K562 (cell line): ENCODE results near the gene MATN1. TPM values are rescaled to one million over a fixed set of nuclear protein-coding genes. Genes with fewer than 3 reads are reported as not detected.

Experiments
- ATAC-seq: fragments of 200-7000 bp; cut with Tn5 transposase; 3 replicates; pipeline ENCODE4 v1.9.1; 2020; ENCODE audit warnings: moderate library complexity
- BruUV-seq: library from RNA; stranded (reverse); fragments of 400-500 nt; replicated peaks from 2 replicates; lab custom pipeline; 2021; lab: Mats Ljungman, UMichigan
- CTCF ChIA-PET: fragments of 300-600 bp; formaldehyde crosslinking; extraction: SDS; loops from one replicate; lab custom pipeline; 2021; ENCODE audit warnings: low intra/inter-chr PET ratio; lab: Yijun Ruan, JAX
- POLR2A ChIA-PET: fragments of 300-600, 350-650 bp; sonication (Branson Sonifier 250); formaldehyde crosslinking; extraction: SDS; loops from one replicate; lab custom pipeline; 2021; ENCODE audit warnings: antibody characterized with exemption, inconsistent platforms; lab: Yijun Ruan, JAX
- DNase-seq, 4 experiments: peaks; one replicate each; pipeline versions ENCODE4 v3.0.0 to v3.0.0-alpha.2; 2011 to 2018; ENCODE audit warnings: low spot score in 3 of 4, mixed read lengths in 3 of 4; ENCODE audit errors: extremely low read depth in 1 of 4
- FAIRE-seq: peaks from 2 replicates; lab custom pipeline; 2011; peaks lifted over from hg19 to GRCh38; lab: Jason Lieb, UNC
- H2AFZ ChIP-seq: 2 replicates; pipeline ENCODE4 v1.6.0; 2011; ENCODE audit warnings: low read depth, low read length, control low read depth, inconsistent platforms
- H3K27ac ChIP-seq: fragments of 200-600 bp; 3 replicates; pipeline ENCODE4 v1.8.0; 2011; ENCODE audit warnings: low read depth, mild to moderate bottlenecking, control low read depth, inconsistent platforms, low read length, moderate library complexity, mixed read lengths; ENCODE audit errors: extremely low read depth
- H3K27me3 ChIP-seq, 2 experiments: fragments of 300-600 bp in 1 of 2; 2 replicates in 1 of 2; 3 replicates in 1 of 2; pipeline versions ENCODE4 v1.6.0 to v1.8.0; 2011; ENCODE audit warnings: inconsistent platforms in 2 of 2, low read length in 2 of 2, mild to moderate bottlenecking in 1 of 2, mixed read lengths in 1 of 2, moderate library complexity in 1 of 2; ENCODE audit not compliant: control insufficient read depth in 2 of 2, insufficient read depth in 2 of 2
- H3K36me3 ChIP-seq: fragments of 300-600 bp; 3 replicates; pipeline ENCODE4 v1.8.0; 2011; ENCODE audit warnings: mild to moderate bottlenecking, low read length, inconsistent platforms; ENCODE audit not compliant: control insufficient read depth, insufficient read depth
- H3K4me1 ChIP-seq, 2 experiments: fragments of 200-600 bp in 1 of 2; replicated peaks in 1 of 2; 2 replicates in 1 of 2; 3 replicates in 1 of 2; pipeline versions ENCODE4 v1.5.1 to v1.8.0; 2011; ENCODE audit warnings: inconsistent platforms in 2 of 2, low read length in 2 of 2, mild to moderate bottlenecking in 1 of 2, mixed read lengths in 1 of 2, moderate library complexity in 1 of 2; ENCODE audit not compliant: control insufficient read depth in 2 of 2, insufficient read depth in 2 of 2
- H3K4me2 ChIP-seq: 2 replicates; pipeline ENCODE4 v1.6.1; 2011; ENCODE audit warnings: low read length, control low read depth, inconsistent platforms, mixed read lengths; ENCODE audit not compliant: insufficient read depth
- H3K4me3 ChIP-seq: fragments of 200-600 bp; sonication (generic), shearing (Covaris generic); 2 replicates; pipeline ENCODE4 v1.5.1; 2016; ENCODE audit warnings: control low read depth, inconsistent platforms
- H3K79me2 ChIP-seq: fragments of 200-600 bp; 3 replicates; pipeline ENCODE4 v1.8.0; 2011; ENCODE audit warnings: low read length, inconsistent platforms; ENCODE audit not compliant: control insufficient read depth, insufficient read depth
- H3K9ac ChIP-seq, 2 experiments: 2 replicates each; pipeline versions ENCODE4 v1.6.0 to v1.6.1; 2011; ENCODE audit warnings: low read depth in 2 of 2, low read length in 2 of 2, control low read depth in 1 of 2, inconsistent platforms in 1 of 2, mild to moderate bottlenecking in 1 of 2, mixed read lengths in 1 of 2; ENCODE audit not compliant: insufficient read depth in 1 of 2
- H3K9me1 ChIP-seq: one replicate; pipeline ENCODE4 v1.6.0; 2011; ENCODE audit warnings: inconsistent platforms, mild to moderate bottlenecking, low read length, moderate library complexity; ENCODE audit not compliant: control insufficient read depth, insufficient read depth
- H3K9me3 ChIP-seq: replicated peaks from 2 replicates; pipeline ENCODE4 v1.5.1; 2011; ENCODE audit warnings: low read depth, low read length, inconsistent platforms; ENCODE audit not compliant: control insufficient read depth, insufficient read depth
- H4K20me1 ChIP-seq: replicated peaks from 2 replicates; pipeline ENCODE4 v1.6.1; 2011; ENCODE audit warnings: low read length, inconsistent platforms, mixed read lengths; ENCODE audit not compliant: control insufficient read depth, insufficient read depth
- ATF1 ChIP-seq, 2 experiments: fragments of 450-650 bp in 1 of 2; IDR thresholded peaks; 2 replicates each; pipeline ENCODE4 v1.6.1; 2016; ENCODE audit warnings: missing compliant biosample characterization in 1 of 2, missing genetic modification characterization in 1 of 2
- ELF4 ChIP-seq: fragments of 450-650 bp; formaldehyde crosslinking; IDR thresholded peaks from 2 replicates; pipeline ENCODE4 v1.4.0; 2022; ENCODE audit warnings: missing genetic modification characterization
- FOXK1 ChIP-seq: sonication (generic); formaldehyde crosslinking; IDR thresholded peaks from 2 replicates; pipeline ENCODE4 v1.8.0; 2022; ENCODE audit warnings: missing genetic modification reagents, mild to moderate bottlenecking, borderline replicate concordance
- HDAC2 ChIP-seq: fragments of 450-650 bp; IDR thresholded peaks from 2 replicates; pipeline ENCODE4 v1.6.1; 2016; ENCODE audit warnings: mild to moderate bottlenecking
- HNRNPLL ChIP-seq: fragments of 200-400 bp; formaldehyde crosslinking; IDR thresholded peaks from 2 replicates; pipeline ENCODE4 v1.6.1; 2017; ENCODE audit warnings: low read length, low read depth, mild to moderate bottlenecking; ENCODE audit not compliant: poor library complexity, severe bottlenecking
- RAD51 ChIP-seq: fragments of 450-650 bp; IDR thresholded peaks from 2 replicates; pipeline ENCODE4 v1.7.1; 2016; ENCODE audit warnings: low read depth, mild to moderate bottlenecking, borderline replicate concordance
- SNRNP70 ChIP-seq: fragments of 200-400 bp; formaldehyde crosslinking; optimal IDR thresholded peaks from 2 replicates; pipeline ENCODE3; 2017; ENCODE audit warnings: low read depth, low read length
- SREBF1 ChIP-seq: fragments of 150-350 bp; IDR thresholded peaks from 2 replicates; pipeline ENCODE4 v1.6.1; 2014; ENCODE audit warnings: antibody characterized with exemption, low read depth, low read length, borderline replicate concordance
- TBL1XR1 ChIP-seq, 2 experiments: IDR thresholded peaks; 2 replicates each; pipeline ENCODE4 v1.6.1; 2012; ENCODE audit warnings: improper control_type of control experiment in 2 of 2, low read length in 2 of 2, mild to moderate bottlenecking in 1 of 2
- ZC3H8 ChIP-seq: fragments of 450-650 bp; IDR thresholded peaks from 2 replicates; pipeline ENCODE4 v1.6.1; 2017
- ZNF23 ChIP-seq: fragments of 250-450 bp; sonication (Bioruptor Pico); IDR thresholded peaks from 2 replicates; pipeline ENCODE4 v1.4.0; 2020; ENCODE audit warnings: mild to moderate bottlenecking
- ZNF232 ChIP-seq: sonication (generic); formaldehyde crosslinking; IDR thresholded peaks from 2 replicates; pipeline ENCODE4 v1.8.0; 2022; ENCODE audit warnings: mild to moderate bottlenecking, missing genetic modification reagents
- WGBS: fragments of 100-300 bp; shearing (Covaris generic); methylation state at CpG from one replicate; pipeline ENCODE4 v1.1.6; 2016; ENCODE audit warnings: low coverage, mixed read lengths; ENCODE audit not compliant: insufficient coverage; ENCODE audit errors: missing lambda C conversion rate; 5-methylcytosine and 5-hydroxymethylcytosine counted together
- in situ Hi-C: fragments of 300-500 bp; cut with MboI; formaldehyde crosslinking; loops from 4 replicates; pipeline ENCODE4 v1.15.0; 2018; ENCODE audit warnings: inconsistent platforms, mixed read lengths
- intact Hi-C: fragments of 100-400 bp; cut with micrococcal nuclease; formaldehyde crosslinking; loops from 2 replicates; pipeline ENCODE4 v1.14.2; 2022
- polyA plus RNA-seq, 8 experiments: library from polyadenylated mRNA; depleted of rRNA in 4 of 8; stranded (reverse) in 5 of 8; unstranded in 3 of 8; fragments of >200 nt; fragmentation: Nextera tagmentation in 2 of 8; fragmentation: Illumina TruSeq in 1 of 8; extraction: Ambion mirVana in 2 of 8; extraction: Trizol in 1 of 8; gene quantifications; 2 replicates each; pipeline versions ENCODE4 v1.2.1 to v1.2.3, GENCODE V29; 2011 to 2014; ENCODE audit warnings: inconsistent platforms in 1 of 8, missing spikeins in 1 of 8
- total RNA-seq, 7 experiments: library from RNA; depleted of rRNA in 6 of 7; stranded (reverse); fragments of >200 nt in 6 of 7; fragmentation: Illumina TruSeq in 2 of 7; extraction: Trizol in 2 of 7; gene quantifications; 2 replicates each; pipeline versions ENCODE4 v1.2.1 to v1.2.3, GENCODE V29; 2011 to 2021; ENCODE audit warnings: low replicate concordance in 1 of 7
- TF ChIP-seq, protein P1 (sequence below): fragments of 450-650 bp; formaldehyde crosslinking; IDR thresholded peaks from 2 replicates; pipeline ENCODE4 v1.4.0; 2022; ENCODE audit warnings: missing genetic modification characterization
- TF ChIP-seq, protein P2 (sequence below): IDR thresholded peaks from 3 replicates; pipeline ENCODE4 v1.6.1; 2011; ENCODE audit warnings: borderline replicate concordance, mild to moderate bottlenecking; ENCODE audit not compliant: insufficient read length, insufficient read depth

MATN1 gene
- total and polyA plus RNA-seq, 9 of the 15 experiments (the other 6 are each of a cell fraction or from before 2014, with no cell fraction given), result 0.10 to 2.3 (median 1.2) TPM

DNA sequence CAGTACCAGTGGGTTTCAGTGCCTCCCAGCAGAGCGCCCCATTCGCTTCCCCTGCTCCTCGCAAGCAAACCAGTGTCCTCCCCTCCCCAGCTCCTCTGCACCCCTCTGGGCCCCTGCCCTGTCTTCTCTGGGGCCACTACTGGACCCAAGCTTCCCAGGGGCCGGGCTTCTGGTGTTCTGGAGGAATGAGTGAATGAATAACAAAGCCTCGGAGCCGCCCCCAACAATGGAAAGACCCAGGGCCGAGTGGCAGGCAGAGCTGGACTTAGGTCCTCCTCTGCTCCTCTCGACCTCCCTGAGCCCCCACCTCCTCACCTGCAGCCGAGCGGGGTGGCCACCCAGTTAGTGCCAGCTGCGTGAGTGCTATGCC, 37.6 kb downstream of the MATN1 start:
- WGBS, result under 1% methylated on average over 11 of the region's 11 CpGs
- TF ChIP-seq HNRNPLL, result no peak
- no peak for TF ChIP-seq RAD51
- TF ChIP-seq HDAC2, result no peak
- no peak for TF ChIP-seq ZC3H8
- TF ChIP-seq TBL1XR1 (IDR thresholded peaks at IDR 0.05; ENCODE audit: low read length in 2 of 2), result no peak
- TF ChIP-seq ZNF232 (CRISPR knock-in tag), result no peak
- no peak for TF ChIP-seq ZNF23 (CRISPR knock-in tag)
- no peak for TF ChIP-seq SREBF1
- TF ChIP-seq FOXK1 (CRISPR knock-in tag), result no peak
- no peak for TF ChIP-seq ATF1 (CRISPR knock-in tag; IDR thresholded peaks at IDR 0.05)
- no peak for TF ChIP-seq ATF1 (tag; IDR thresholded peaks at IDR 0.05)
- no peak for TF ChIP-seq ELF4 (CRISPR knock-in tag)
- TF ChIP-seq SNRNP70, result no peak
- TF ChIP-seq, protein P1, sequence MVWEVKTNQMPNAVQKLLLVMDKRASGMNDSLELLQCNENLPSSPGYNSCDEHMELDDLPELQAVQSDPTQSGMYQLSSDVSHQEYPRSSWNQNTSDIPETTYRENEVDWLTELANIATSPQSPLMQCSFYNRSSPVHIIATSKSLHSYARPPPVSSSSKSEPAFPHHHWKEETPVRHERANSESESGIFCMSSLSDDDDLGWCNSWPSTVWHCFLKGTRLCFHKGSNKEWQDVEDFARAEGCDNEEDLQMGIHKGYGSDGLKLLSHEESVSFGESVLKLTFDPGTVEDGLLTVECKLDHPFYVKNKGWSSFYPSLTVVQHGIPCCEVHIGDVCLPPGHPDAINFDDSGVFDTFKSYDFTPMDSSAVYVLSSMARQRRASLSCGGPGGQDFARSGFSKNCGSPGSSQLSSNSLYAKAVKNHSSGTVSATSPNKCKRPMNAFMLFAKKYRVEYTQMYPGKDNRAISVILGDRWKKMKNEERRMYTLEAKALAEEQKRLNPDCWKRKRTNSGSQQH (CRISPR knock-in tag), result no peak
- TF ChIP-seq, protein P2, sequence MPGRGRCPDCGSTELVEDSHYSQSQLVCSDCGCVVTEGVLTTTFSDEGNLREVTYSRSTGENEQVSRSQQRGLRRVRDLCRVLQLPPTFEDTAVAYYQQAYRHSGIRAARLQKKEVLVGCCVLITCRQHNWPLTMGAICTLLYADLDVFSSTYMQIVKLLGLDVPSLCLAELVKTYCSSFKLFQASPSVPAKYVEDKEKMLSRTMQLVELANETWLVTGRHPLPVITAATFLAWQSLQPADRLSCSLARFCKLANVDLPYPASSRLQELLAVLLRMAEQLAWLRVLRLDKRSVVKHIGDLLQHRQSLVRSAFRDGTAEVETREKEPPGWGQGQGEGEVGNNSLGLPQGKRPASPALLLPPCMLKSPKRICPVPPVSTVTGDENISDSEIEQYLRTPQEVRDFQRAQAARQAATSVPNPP, result no peak
- POLR2A ChIA-PET, result interaction anchor here (0.8 to 1.1 kb wide), 3 partner anchors 12 to 39 kb away, joined by 3 to 4 read pairs (median 3); no protein-coding TSS in a partner anchor
- peaks cover 19 to 57% of the 10 kb centered on the region in 2 experiments; a peak in 4 of 5 replicates for H3K27me3 ChIP-seq
- CTCF ChIA-PET, result no interaction called here
- BruUV-seq, result no TSS peak
- H3K4me1 ChIP-seq, result peaks cover 0 to 8% of the 10 kb centered on the region in 2 experiments; a peak in 1 of 5 replicates
- H3K4me3 ChIP-seq, result no peak overlapping the region
- 0 out of 2 replicates have a peak, but pooled peaks cover 2% of the 10 kb centered on the region for H4K20me1 ChIP-seq
- FAIRE-seq, result no peak
- H3K36me3 ChIP-seq, result no peaks in the 10 kb centered on the region
- intact Hi-C loops (no loop called here), in situ Hi-C loops (no loop called here)
- no peak for ATAC-seq
- H3K9ac ChIP-seq, result peak overlapping the region in 1 of 2 experiments; percentile 62; a peak in 1 of 4 replicates
- no peak for DNase-seq
- peak overlapping the region; percentile 17; the same call in 1 of the 2 replicates for H3K4me2 ChIP-seq
- H3K79me2 ChIP-seq, result no peaks in the 10 kb centered on the region
- no peaks in the 10 kb centered on the region for H3K9me1 ChIP-seq
- no peak overlapping the region for H3K27ac ChIP-seq
- H2AFZ ChIP-seq, result 0 out of 2 replicates have a peak overlapping the region, but pooled peaks have one; percentile 22
- H3K9me3 ChIP-seq, result no peaks in the 10 kb centered on the region
